Measurements from ENCODE around the gene NR6A1.

NR6A1 gene

DNA sequence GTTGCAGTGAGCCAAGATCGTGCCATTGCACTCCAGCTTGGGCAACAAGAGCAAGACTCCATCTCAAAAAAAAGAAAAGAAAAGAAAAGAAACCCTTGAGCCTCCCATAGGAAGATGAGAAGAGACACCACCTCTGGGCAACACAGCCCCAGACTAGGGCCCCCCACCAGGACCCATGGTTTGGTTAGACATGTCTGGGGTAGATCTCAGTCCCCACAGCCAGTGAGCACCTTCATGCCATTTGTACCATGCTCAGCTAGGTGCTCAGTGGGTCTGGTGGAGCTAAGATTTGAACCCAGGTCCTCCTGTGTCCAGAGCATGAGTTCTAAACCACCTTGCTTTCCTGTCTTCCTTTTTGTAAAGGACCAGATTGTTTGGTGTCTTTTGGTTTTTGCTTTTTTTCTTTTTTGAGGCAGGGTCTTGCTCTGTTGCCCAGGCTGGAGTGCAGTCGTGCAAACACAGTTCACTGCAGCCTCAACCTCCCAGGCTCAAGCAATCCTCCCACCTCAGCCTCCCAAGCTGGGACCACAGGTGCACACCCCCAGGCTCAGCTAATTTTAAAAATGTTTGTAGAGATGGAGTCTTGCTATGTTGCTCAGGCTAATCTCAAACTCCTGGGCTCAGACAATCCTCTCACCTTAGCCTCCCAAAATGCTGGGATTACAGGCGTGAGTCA, 17.6 kb upstream of the NR6A1 start:
- H2AFZ ChIP-seq (ENCODE audit: low read length): no peak overlapping the region
- H3K4me2 ChIP-seq (ENCODE audit: insufficient read depth, low read length, poor library complexity, severe bottlenecking): no peak overlapping the region
- H2BK12ac ChIP-seq (ENCODE audit: low read length): no peak overlapping the region
- no peaks in the 10 kb centered on the region for H3K79me1 ChIP-seq (ENCODE audit: low read depth, low read length)
- H3K9ac ChIP-seq (ENCODE audit: low read depth, low read length, poor library complexity): no peak overlapping the region
- DNase-seq (ENCODE audit: low spot score): no peak
- no peak overlapping the region for H3K4me3 ChIP-seq (ENCODE audit: low read length in 2 of 2)
- WGBS, 2 donors (ENCODE audit: extremely low coverage in 2 of 2, insufficient read length in 2 of 2, insufficient replicate concordance in 1 of 2): no CpG with 5 or more reads among the region's 3 CpGs
- no peak overlapping the region for H2BK15ac ChIP-seq (ENCODE audit: low read length)
- H3K27me3 ChIP-seq (ENCODE audit: control insufficient read depth in 3 of 3, insufficient read depth in 3 of 3, low read depth in 1 of 3, low read length in 3 of 3): peaks cover 0 to 31% (median 0%) of the 10 kb centered on the region in 3 experiments
- no peak overlapping the region for H3K4ac ChIP-seq (ENCODE audit: low read length)
- H3K36me3 ChIP-seq (replicated peaks in 1 of 2; ENCODE audit: control insufficient read depth in 2 of 2, insufficient read depth in 2 of 2, low read length in 2 of 2): no peaks in the 10 kb centered on the region
- no peak overlapping the region for H3K27ac ChIP-seq (replicated peaks; ENCODE audit: low read length)
- no peak overlapping the region for H3K23ac ChIP-seq (ENCODE audit: low read depth, low read length, poor library complexity)
- H3K9me3 ChIP-seq (replicated peaks in 1 of 2; ENCODE audit: control insufficient read depth in 2 of 2, insufficient read depth in 1 of 2, low read depth in 1 of 2, low read length in 2 of 2): no peaks in the 10 kb centered on the region
- H4K91ac ChIP-seq (ENCODE audit: low read depth, low read length, poor library complexity): no peak overlapping the region
- no peak overlapping the region for H3K14ac ChIP-seq (ENCODE audit: low read length)
- H2BK5ac ChIP-seq (ENCODE audit: low read length): no peak overlapping the region
- no peak overlapping the region for H3K18ac ChIP-seq (ENCODE audit: low read length)
- no peak overlapping the region for H4K8ac ChIP-seq (ENCODE audit: low read depth, low read length)
- no peak overlapping the region for H2AK5ac ChIP-seq (ENCODE audit: low read depth, low read length)
- peaks cover 0 to 1% of the 10 kb centered on the region in 2 donors for H3K4me1 ChIP-seq (ENCODE audit: control insufficient read depth in 2 of 2, insufficient read depth in 1 of 2, low read depth in 1 of 2, low read length in 2 of 2)
- no peak overlapping the region for H2BK120ac ChIP-seq (ENCODE audit: low read depth, low read length)

DNA sequence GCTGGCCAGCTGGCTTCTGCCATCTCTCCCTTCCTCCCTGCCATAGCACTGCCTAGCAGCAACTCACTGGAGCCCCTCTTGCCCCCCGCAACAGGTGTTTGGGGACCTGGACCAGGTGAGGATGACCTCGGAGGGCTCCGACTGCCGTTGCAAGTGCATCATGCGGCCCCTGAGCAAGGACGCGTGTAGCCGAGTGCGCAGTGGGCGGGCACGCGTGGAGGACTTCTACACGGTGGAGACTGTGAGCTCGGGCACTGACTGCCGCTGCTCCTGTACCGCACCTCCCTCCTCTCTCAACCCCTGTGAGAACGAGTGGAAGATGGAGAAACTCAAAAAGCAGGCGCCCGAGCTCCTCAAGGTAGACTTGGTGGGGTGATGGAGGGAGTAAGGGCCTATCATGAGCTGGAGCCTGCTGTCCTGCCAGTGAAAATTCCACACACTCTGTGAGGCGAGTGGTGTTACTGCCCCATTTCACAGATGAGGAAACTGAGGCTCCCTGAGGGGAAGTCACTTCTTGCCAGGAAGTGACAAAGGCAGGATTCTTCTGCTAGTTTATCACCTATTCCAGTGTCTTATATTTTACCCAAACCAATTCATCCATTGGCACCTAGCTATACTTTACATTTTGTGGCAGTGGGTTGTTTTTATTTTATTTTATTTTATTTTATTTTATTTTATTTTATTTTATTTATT, 15.9 kb upstream of the NR6A1 start:
- Histone ChIP-seq H2BK5ac (ENCODE audit: low read length) (no peak overlapping the region), H3K9ac (ENCODE audit: low read depth, low read length, poor library complexity) (no peak overlapping the region), H3K79me1 (ENCODE audit: low read depth, low read length) (no peaks in the 10 kb centered on the region), H3K36me3 (replicated peaks in 1 of 2; ENCODE audit: control insufficient read depth in 2 of 2, insufficient read depth in 2 of 2, low read length in 2 of 2) (no peaks in the 10 kb centered on the region), H2AFZ (ENCODE audit: low read length) (no peak overlapping the region), H3K14ac (ENCODE audit: low read length) (peak overlapping the region; percentile 95), H3K27ac (replicated peaks; ENCODE audit: low read length) (no peak overlapping the region), H3K23ac (ENCODE audit: low read depth, low read length, poor library complexity) (no peak overlapping the region), H4K91ac (ENCODE audit: low read depth, low read length, poor library complexity) (no peak overlapping the region), H4K8ac (ENCODE audit: low read depth, low read length) (no peak overlapping the region), H3K9me3 (replicated peaks in 1 of 2; ENCODE audit: control insufficient read depth in 2 of 2, insufficient read depth in 1 of 2, low read depth in 1 of 2, low read length in 2 of 2) (no peaks in the 10 kb centered on the region), H3K27me3 (ENCODE audit: control insufficient read depth in 3 of 3, insufficient read depth in 3 of 3, low read depth in 1 of 3, low read length in 3 of 3) (peaks cover 0 to 21% (median 0%) of the 10 kb centered on the region in 3 experiments), H3K18ac (ENCODE audit: low read length) (no peak overlapping the region), H3K4ac (ENCODE audit: low read length) (peak overlapping the region; percentile 13), H2BK120ac (ENCODE audit: low read depth, low read length) (no peak overlapping the region), H3K4me2 (ENCODE audit: insufficient read depth, low read length, poor library complexity, severe bottlenecking) (no peak overlapping the region), H2BK15ac (ENCODE audit: low read length) (peak overlapping the region; percentile 64), H2BK12ac (ENCODE audit: low read length) (no peak overlapping the region), H2AK5ac (ENCODE audit: low read depth, low read length) (no peak overlapping the region), H3K4me1 (ENCODE audit: control insufficient read depth in 2 of 2, insufficient read depth in 1 of 2, low read depth in 1 of 2, low read length in 2 of 2) (no peaks in the 10 kb centered on the region), H3K4me3 (ENCODE audit: low read length in 2 of 2) (no peak overlapping the region)
- no CpG with 5 or more reads among the region's 20 CpGs for WGBS, 2 donors (ENCODE audit: extremely low coverage in 2 of 2, insufficient read length in 2 of 2, insufficient replicate concordance in 1 of 2)
- DNase-seq (ENCODE audit: low spot score): no peak

DNA sequence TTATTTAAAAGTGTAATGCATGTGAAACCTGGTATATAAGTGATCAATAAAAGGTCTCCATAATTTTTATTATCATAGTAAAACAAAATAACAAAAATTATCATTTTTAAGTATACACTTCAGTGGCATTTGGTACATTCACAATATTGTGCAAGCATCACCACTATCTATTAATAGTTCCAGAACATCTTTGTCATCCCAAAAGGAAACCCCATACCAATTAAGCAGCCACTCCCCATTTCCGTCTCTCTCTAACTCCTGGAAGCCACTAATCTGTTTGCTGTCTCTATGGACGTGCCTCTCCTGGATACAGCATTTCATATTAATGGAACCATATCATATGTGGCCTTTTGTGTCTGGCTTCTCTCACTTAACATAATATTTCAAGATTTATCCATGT, 13.4 kb upstream of the NR6A1 start:
- Histone ChIP-seq H3K18ac (ENCODE audit: low read length) (no peak overlapping the region), H3K14ac (ENCODE audit: low read length) (no peak overlapping the region), H3K36me3 (replicated peaks in 1 of 2; ENCODE audit: control insufficient read depth in 2 of 2, insufficient read depth in 2 of 2, low read length in 2 of 2) (no peaks in the 10 kb centered on the region), H2BK120ac (ENCODE audit: low read depth, low read length) (no peak overlapping the region), H3K4me3 (ENCODE audit: low read length in 2 of 2) (no peak overlapping the region), H3K23ac (ENCODE audit: low read depth, low read length, poor library complexity) (no peak overlapping the region), H3K4ac (ENCODE audit: low read length) (no peak overlapping the region), H3K9me3 (replicated peaks in 1 of 2; ENCODE audit: control insufficient read depth in 2 of 2, insufficient read depth in 1 of 2, low read depth in 1 of 2, low read length in 2 of 2) (no peaks in the 10 kb centered on the region), H2BK12ac (ENCODE audit: low read length) (no peak overlapping the region), H3K9ac (ENCODE audit: low read depth, low read length, poor library complexity) (no peak overlapping the region), H4K8ac (ENCODE audit: low read depth, low read length) (no peak overlapping the region), H3K79me1 (ENCODE audit: low read depth, low read length) (no peaks in the 10 kb centered on the region), H3K4me1 (ENCODE audit: control insufficient read depth in 2 of 2, insufficient read depth in 1 of 2, low read depth in 1 of 2, low read length in 2 of 2) (peaks cover 3 to 6% of the 10 kb centered on the region in 2 donors), H3K27me3 (ENCODE audit: control insufficient read depth in 3 of 3, insufficient read depth in 3 of 3, low read depth in 1 of 3, low read length in 3 of 3) (peaks cover 0 to 3% (median 0%) of the 10 kb centered on the region in 3 experiments), H2BK15ac (ENCODE audit: low read length) (no peak overlapping the region), H4K91ac (ENCODE audit: low read depth, low read length, poor library complexity) (no peak overlapping the region), H2AK5ac (ENCODE audit: low read depth, low read length) (no peak overlapping the region), H3K27ac (replicated peaks; ENCODE audit: low read length) (no peak overlapping the region), H3K4me2 (ENCODE audit: insufficient read depth, low read length, poor library complexity, severe bottlenecking) (no peak overlapping the region), H2AFZ (ENCODE audit: low read length) (no peak overlapping the region), H2BK5ac (ENCODE audit: low read length) (no peak overlapping the region)
- no peak for DNase-seq (ENCODE audit: low spot score)
- WGBS, 2 donors (ENCODE audit: extremely low coverage in 2 of 2, insufficient read length in 2 of 2, insufficient replicate concordance in 1 of 2): no CpG with 5 or more reads among the region's 2 CpGs

DNA sequence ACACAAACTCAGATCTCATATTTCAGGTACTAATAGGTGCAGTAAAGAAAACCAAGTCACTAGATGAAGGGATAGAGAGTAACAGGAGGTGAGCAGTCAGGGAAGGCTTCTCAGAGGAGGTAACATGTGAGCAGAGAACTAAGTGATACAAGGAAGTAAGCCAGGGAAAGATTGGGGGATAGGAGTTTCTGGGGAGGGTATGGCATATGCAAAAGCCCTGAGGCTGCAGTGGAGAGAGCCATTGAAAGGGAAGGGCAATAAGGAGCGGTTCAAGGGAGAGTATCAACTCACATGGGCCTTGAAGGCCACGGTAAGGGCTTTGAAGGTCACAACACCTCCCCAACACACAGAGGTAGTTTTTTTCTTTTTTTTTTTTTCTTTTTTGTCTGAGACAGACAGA, 12.7 kb upstream of the NR6A1 start:
- H3K14ac ChIP-seq (ENCODE audit: low read length): no peak overlapping the region
- no peak overlapping the region for H4K8ac ChIP-seq (ENCODE audit: low read depth, low read length)
- H3K27ac ChIP-seq (replicated peaks; ENCODE audit: low read length): no peak overlapping the region
- H2BK5ac ChIP-seq (ENCODE audit: low read length): no peak overlapping the region
- no peak overlapping the region for H2AFZ ChIP-seq (ENCODE audit: low read length)
- H3K18ac ChIP-seq (ENCODE audit: low read length): no peak overlapping the region
- no peak overlapping the region for H3K4ac ChIP-seq (ENCODE audit: low read length)
- no peak overlapping the region for H4K91ac ChIP-seq (ENCODE audit: low read depth, low read length, poor library complexity)
- no peaks in the 10 kb centered on the region for H3K36me3 ChIP-seq (replicated peaks in 1 of 2; ENCODE audit: control insufficient read depth in 2 of 2, insufficient read depth in 2 of 2, low read length in 2 of 2)
- H2BK12ac ChIP-seq (ENCODE audit: low read length): no peak overlapping the region
- H2AK5ac ChIP-seq (ENCODE audit: low read depth, low read length): no peak overlapping the region
- H3K23ac ChIP-seq (ENCODE audit: low read depth, low read length, poor library complexity): no peak overlapping the region
- no peak overlapping the region for H2BK15ac ChIP-seq (ENCODE audit: low read length)
- H3K9ac ChIP-seq (ENCODE audit: low read depth, low read length, poor library complexity): no peak overlapping the region
- peaks cover 7 to 11% of the 10 kb centered on the region in 2 donors for H3K4me1 ChIP-seq (ENCODE audit: control insufficient read depth in 2 of 2, insufficient read depth in 1 of 2, low read depth in 1 of 2, low read length in 2 of 2)
- H3K9me3 ChIP-seq (replicated peaks in 1 of 2; ENCODE audit: control insufficient read depth in 2 of 2, insufficient read depth in 1 of 2, low read depth in 1 of 2, low read length in 2 of 2): no peaks in the 10 kb centered on the region
- H3K4me2 ChIP-seq (ENCODE audit: insufficient read depth, low read length, poor library complexity, severe bottlenecking): no peak overlapping the region
- H3K27me3 ChIP-seq (ENCODE audit: control insufficient read depth in 3 of 3, insufficient read depth in 3 of 3, low read depth in 1 of 3, low read length in 3 of 3): peaks cover 0 to 6% (median 0%) of the 10 kb centered on the region in 3 experiments
- no peak for DNase-seq (ENCODE audit: low spot score)
- no peak overlapping the region for H2BK120ac ChIP-seq (ENCODE audit: low read depth, low read length)
- WGBS, 2 donors (ENCODE audit: extremely low coverage in 2 of 2, insufficient read length in 2 of 2, insufficient replicate concordance in 1 of 2): no CpG with 5 or more reads among the region's 2 CpGs
- H3K79me1 ChIP-seq (ENCODE audit: low read depth, low read length): no peaks in the 10 kb centered on the region
- H3K4me3 ChIP-seq (ENCODE audit: low read length in 2 of 2): no peak overlapping the region

All from neuronal stem cell (in vitro differentiated cells).